ENCODE results near the gene BCL6.
A peak's percentile ranks its signal among the peaks of the same experiment; 100 is the strongest.
"Not testable (repeated sequence)": the region's sequence is repeated elsewhere in the genome, so short reads cannot be mapped to it uniquely, and the experiment has no call there.

BCL6 gene

DNA sequence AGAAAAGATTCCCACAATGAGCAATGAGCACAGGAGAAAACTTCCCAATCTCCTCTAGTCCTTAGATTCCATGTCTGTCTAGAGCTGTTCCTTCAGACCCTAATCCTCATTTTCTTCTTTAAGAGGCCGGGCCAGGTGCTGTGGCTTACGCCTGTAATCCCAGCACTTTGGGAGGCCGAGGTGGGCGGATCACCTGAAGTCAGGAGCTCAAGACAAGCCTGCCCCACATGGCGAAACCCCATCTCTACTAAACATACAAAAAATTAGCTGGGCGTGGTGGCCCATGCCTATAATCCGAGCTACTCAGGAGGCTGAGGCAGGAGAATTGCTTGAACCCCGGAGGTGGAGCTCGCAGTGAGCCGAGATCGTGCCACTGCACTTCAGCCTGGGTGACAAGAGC, 63.5 kb downstream of the BCL6 start:
- not testable (repeated sequence) for H4K8ac ChIP-seq (ENCODE audit: low read depth, low read length); H3K27ac ChIP-seq (ENCODE audit: low read depth, low read length); H3K27me3 ChIP-seq (ENCODE audit: insufficient read depth, low read length); H3K4me1 ChIP-seq (ENCODE audit: control insufficient read depth in 1 of 2, insufficient read depth in 2 of 2, low read length in 2 of 2); H2AK5ac ChIP-seq (ENCODE audit: low read length); H3K4me2 ChIP-seq (ENCODE audit: low read length); H2BK120ac ChIP-seq (ENCODE audit: insufficient read depth, low read length, poor library complexity); H4K12ac ChIP-seq (ENCODE audit: low read depth, low read length); H3K79me1 ChIP-seq (ENCODE audit: low read length); H3K9me3 ChIP-seq (ENCODE audit: insufficient read depth, low read depth, low read length); DNase-seq; H3K14ac ChIP-seq (ENCODE audit: low read length); H3K23ac ChIP-seq (ENCODE audit: low read length); H3K4me3 ChIP-seq (ENCODE audit: low read depth, low read length); H2AFZ ChIP-seq (ENCODE audit: insufficient read depth, low read length, poor library complexity); H3K79me2 ChIP-seq (ENCODE audit: control insufficient read depth, insufficient read depth, low read length, poor library complexity); H2BK12ac ChIP-seq (ENCODE audit: low read length); H2BK5ac ChIP-seq (ENCODE audit: low read depth, low read length, poor library complexity); H3K36me3 ChIP-seq (ENCODE audit: control insufficient read depth in 1 of 2, insufficient read depth in 2 of 2, low read length in 2 of 2); H3K18ac ChIP-seq (ENCODE audit: low read length); H4K91ac ChIP-seq (ENCODE audit: low read depth, low read length); H3K9ac ChIP-seq (ENCODE audit: low read length); H3K4ac ChIP-seq (ENCODE audit: low read depth, low read length)
- no CpG with 5 or more reads among the region's 11 CpGs for WGBS (ENCODE audit: extremely low coverage, insufficient coverage, insufficient read length)

GRCh38 chr3:187679638-187680396, 65.5 kb downstream of the BCL6 start:
- Histone ChIP-seq H3K79me1 (ENCODE audit: low read length) (no peaks in the 10 kb centered on the region), H3K27ac (ENCODE audit: low read depth, low read length) (no peak overlapping the region), H3K9ac (ENCODE audit: low read length) (no peak overlapping the region), H3K18ac (ENCODE audit: low read length) (no peak overlapping the region), H4K8ac (ENCODE audit: low read depth, low read length) (no peak overlapping the region), H2AFZ (ENCODE audit: insufficient read depth, low read length, poor library complexity) (no peak overlapping the region), H3K4me3 (ENCODE audit: low read depth, low read length) (no peak overlapping the region), H2BK5ac (ENCODE audit: low read depth, low read length, poor library complexity) (no peak overlapping the region), H3K4ac (ENCODE audit: low read depth, low read length) (no peak overlapping the region), H4K12ac (ENCODE audit: low read depth, low read length) (no peak overlapping the region), H2AK5ac (ENCODE audit: low read length) (no peak overlapping the region), H3K79me2 (ENCODE audit: control insufficient read depth, insufficient read depth, low read length, poor library complexity) (no peaks in the 10 kb centered on the region), H4K91ac (ENCODE audit: low read depth, low read length) (no peak overlapping the region), H3K14ac (ENCODE audit: low read length) (no peak overlapping the region), H3K4me1 (ENCODE audit: control insufficient read depth in 1 of 2, insufficient read depth in 2 of 2, low read length in 2 of 2) (no peaks in the 10 kb centered on the region), H3K23ac (ENCODE audit: low read length) (no peak overlapping the region), H3K4me2 (ENCODE audit: low read length) (no peak overlapping the region), H2BK12ac (ENCODE audit: low read length) (no peak overlapping the region), H3K36me3 (ENCODE audit: control insufficient read depth in 1 of 2, insufficient read depth in 2 of 2, low read length in 2 of 2) (no peaks in the 10 kb centered on the region), H2BK120ac (ENCODE audit: insufficient read depth, low read length, poor library complexity) (no peak overlapping the region), H3K9me3 (ENCODE audit: insufficient read depth, low read depth, low read length) (peaks cover 1% of the 10 kb centered on the region), H3K27me3 (ENCODE audit: insufficient read depth, low read length) (no peaks in the 10 kb centered on the region)
- no CpG with 5 or more reads among the region's 7 CpGs for WGBS (ENCODE audit: extremely low coverage, insufficient coverage, insufficient read length)
- DNase-seq = peak; percentile 64 to 87

GRCh38 chr3:187678726-187679268, 66.5 kb downstream of the BCL6 start:
- Histone ChIP-seq H3K4me2 (ENCODE audit: low read length) (no peak overlapping the region), H3K9me3 (ENCODE audit: insufficient read depth, low read depth, low read length) (peaks cover 1% of the 10 kb centered on the region), H3K14ac (ENCODE audit: low read length) (no peak overlapping the region), H3K36me3 (ENCODE audit: control insufficient read depth in 1 of 2, insufficient read depth in 2 of 2, low read length in 2 of 2) (no peaks in the 10 kb centered on the region), H3K18ac (ENCODE audit: low read length) (no peak overlapping the region), H3K27me3 (ENCODE audit: insufficient read depth, low read length) (no peaks in the 10 kb centered on the region), H4K12ac (ENCODE audit: low read depth, low read length) (no peak overlapping the region), H3K23ac (ENCODE audit: low read length) (no peak overlapping the region), H3K79me2 (ENCODE audit: control insufficient read depth, insufficient read depth, low read length, poor library complexity) (no peaks in the 10 kb centered on the region), H3K4ac (ENCODE audit: low read depth, low read length) (no peak overlapping the region), H2BK120ac (ENCODE audit: insufficient read depth, low read length, poor library complexity) (no peak overlapping the region), H3K4me3 (ENCODE audit: low read depth, low read length) (no peak overlapping the region), H3K27ac (ENCODE audit: low read depth, low read length) (no peak overlapping the region), H4K8ac (ENCODE audit: low read depth, low read length) (no peak overlapping the region), H2BK12ac (ENCODE audit: low read length) (no peak overlapping the region), H2AFZ (ENCODE audit: insufficient read depth, low read length, poor library complexity) (no peak overlapping the region), H3K9ac (ENCODE audit: low read length) (no peak overlapping the region), H3K4me1 (ENCODE audit: control insufficient read depth in 1 of 2, insufficient read depth in 2 of 2, low read length in 2 of 2) (peaks cover 0 to 2% of the 10 kb centered on the region in 2 experiments), H3K79me1 (ENCODE audit: low read length) (no peaks in the 10 kb centered on the region), H2BK5ac (ENCODE audit: low read depth, low read length, poor library complexity) (no peak overlapping the region), H4K91ac (ENCODE audit: low read depth, low read length) (no peak overlapping the region), H2AK5ac (ENCODE audit: low read length) (no peak overlapping the region)
- no CpG with 5 or more reads among the region's 5 CpGs for WGBS (ENCODE audit: extremely low coverage, insufficient coverage, insufficient read length)
- DNase-seq = peak; percentile 48 to 72

DNA sequence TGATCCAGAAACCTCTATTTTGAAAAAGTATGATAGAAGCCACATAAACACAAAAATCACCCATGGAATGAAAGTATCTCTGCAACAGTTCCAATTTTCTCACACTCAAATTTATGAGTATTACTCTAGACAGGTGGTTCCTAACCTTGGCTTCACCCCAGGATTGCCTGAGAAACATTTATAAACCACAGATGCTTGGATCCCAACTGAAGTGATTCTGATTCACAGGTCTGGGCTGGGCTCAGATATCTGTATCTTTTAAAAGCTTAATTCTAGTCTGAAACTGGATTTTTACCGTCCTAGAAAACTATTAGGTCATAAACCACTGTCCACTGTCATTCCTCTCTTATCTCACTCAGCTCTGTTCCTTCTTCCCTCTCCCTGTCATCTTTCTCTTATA, 67.7 kb downstream of the BCL6 start:
- H2AK5ac ChIP-seq (ENCODE audit: low read length) = no peak overlapping the region
- H3K27ac ChIP-seq (ENCODE audit: low read depth, low read length) = no peak overlapping the region
- H2BK120ac ChIP-seq (ENCODE audit: insufficient read depth, low read length, poor library complexity) = no peak overlapping the region
- H4K91ac ChIP-seq (ENCODE audit: low read depth, low read length) = no peak overlapping the region
- no peak for DNase-seq
- no peak overlapping the region for H3K9ac ChIP-seq (ENCODE audit: low read length)
- H4K12ac ChIP-seq (ENCODE audit: low read depth, low read length) = no peak overlapping the region
- H3K27me3 ChIP-seq (ENCODE audit: insufficient read depth, low read length) = no peaks in the 10 kb centered on the region
- no peaks in the 10 kb centered on the region for H3K79me2 ChIP-seq (ENCODE audit: control insufficient read depth, insufficient read depth, low read length, poor library complexity)
- peaks cover 4 to 6% of the 10 kb centered on the region in 2 experiments for H3K4me1 ChIP-seq (ENCODE audit: control insufficient read depth in 1 of 2, insufficient read depth in 2 of 2, low read length in 2 of 2)
- H4K8ac ChIP-seq (ENCODE audit: low read depth, low read length) = no peak overlapping the region
- WGBS (ENCODE audit: extremely low coverage, insufficient coverage, insufficient read length) = no CpG with 5 or more reads among the region's 1 CpG
- no peak overlapping the region for H3K18ac ChIP-seq (ENCODE audit: low read length)
- H2AFZ ChIP-seq (ENCODE audit: insufficient read depth, low read length, poor library complexity) = no peak overlapping the region
- H2BK5ac ChIP-seq (ENCODE audit: low read depth, low read length, poor library complexity) = no peak overlapping the region
- H3K9me3 ChIP-seq (ENCODE audit: insufficient read depth, low read depth, low read length) = peaks cover 1% of the 10 kb centered on the region
- no peak overlapping the region for H3K4ac ChIP-seq (ENCODE audit: low read depth, low read length)
- no peak overlapping the region for H2BK12ac ChIP-seq (ENCODE audit: low read length)
- H3K14ac ChIP-seq (ENCODE audit: low read length) = no peak overlapping the region
- H3K79me1 ChIP-seq (ENCODE audit: low read length) = no peaks in the 10 kb centered on the region
- H3K23ac ChIP-seq (ENCODE audit: low read length) = no peak overlapping the region
- H3K36me3 ChIP-seq (ENCODE audit: control insufficient read depth in 1 of 2, insufficient read depth in 2 of 2, low read length in 2 of 2) = no peaks in the 10 kb centered on the region
- no peak overlapping the region for H3K4me3 ChIP-seq (ENCODE audit: low read depth, low read length)
- no peak overlapping the region for H3K4me2 ChIP-seq (ENCODE audit: low read length)

All from trophoblast cell (in vitro differentiated cells and primary cell).